Stomach (tissue), 4 donors: ENCODE data around the gene LIMA1.

ENCODE experiments used
- EP300 ChIP-seq: sonication (generic); formaldehyde crosslinking; IDR thresholded peaks from one replicate; pipeline ENCODE4 v1.6.1; 2017; ENCODE audit warnings: antibody characterized with exemption
- POLR2A ChIP-seq, 4 donors: fragments of 450-650 bp; IDR thresholded peaks; one replicate each; pipeline ENCODE4 v1.6.1; 2016; ENCODE audit warnings: antibody characterized with exemption in 4 of 4, control low read depth in 2 of 4, mild to moderate bottlenecking in 1 of 4, moderate library complexity in 1 of 4
- POLR2AphosphoS5 ChIP-seq, 3 donors: sonication (generic); formaldehyde crosslinking; IDR thresholded peaks; one replicate each; pipeline ENCODE4 v1.6.1; 2016; ENCODE audit warnings: antibody characterized with exemption in 3 of 3
- TF ChIP-seq, protein P1 (sequence below), 7 experiments: fragments of 450-650 bp in 4 of 7; fragments of 200-600 bp in 3 of 7; sonication (generic) in 3 of 7; IDR thresholded peaks; one replicate each; pipeline ENCODE4 v1.5.1; 2016 to 2019; ENCODE audit warnings: antibody characterized with exemption in 7 of 7, control low read depth in 2 of 7, mild to moderate bottlenecking in 1 of 7

- TF ChIP-seq, protein P1, sequence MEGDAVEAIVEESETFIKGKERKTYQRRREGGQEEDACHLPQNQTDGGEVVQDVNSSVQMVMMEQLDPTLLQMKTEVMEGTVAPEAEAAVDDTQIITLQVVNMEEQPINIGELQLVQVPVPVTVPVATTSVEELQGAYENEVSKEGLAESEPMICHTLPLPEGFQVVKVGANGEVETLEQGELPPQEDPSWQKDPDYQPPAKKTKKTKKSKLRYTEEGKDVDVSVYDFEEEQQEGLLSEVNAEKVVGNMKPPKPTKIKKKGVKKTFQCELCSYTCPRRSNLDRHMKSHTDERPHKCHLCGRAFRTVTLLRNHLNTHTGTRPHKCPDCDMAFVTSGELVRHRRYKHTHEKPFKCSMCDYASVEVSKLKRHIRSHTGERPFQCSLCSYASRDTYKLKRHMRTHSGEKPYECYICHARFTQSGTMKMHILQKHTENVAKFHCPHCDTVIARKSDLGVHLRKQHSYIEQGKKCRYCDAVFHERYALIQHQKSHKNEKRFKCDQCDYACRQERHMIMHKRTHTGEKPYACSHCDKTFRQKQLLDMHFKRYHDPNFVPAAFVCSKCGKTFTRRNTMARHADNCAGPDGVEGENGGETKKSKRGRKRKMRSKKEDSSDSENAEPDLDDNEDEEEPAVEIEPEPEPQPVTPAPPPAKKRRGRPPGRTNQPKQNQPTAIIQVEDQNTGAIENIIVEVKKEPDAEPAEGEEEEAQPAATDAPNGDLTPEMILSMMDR (IDR thresholded peaks at IDR 0.05): no peak
- TF ChIP-seq POLR2A (IDR thresholded peaks at IDR 0.05) (no peak), EP300 (no peak), POLR2AphosphoS5 (IDR thresholded peaks at IDR 0.05) (no peak)
Measured at GRCh38 chr12:50211392-50212070, 71.8 kb downstream of the LIMA1 start.
